H9 (cell line): ENCODE measurements around the gene RPP40. TPM values are rescaled to one million over a fixed set of nuclear protein-coding genes. Genes with fewer than 3 reads are reported as not detected.

Experiments
- DNase-seq: peaks from one replicate; pipeline ENCODE4 v3.0.0-alpha.2; 2017
- H2AFZ ChIP-seq: one replicate; pipeline ENCODE4 v1.6.1; 2013; ENCODE audit warnings: mild to moderate bottlenecking, low read length, control low read depth, moderate library complexity
- H2AK5ac ChIP-seq: 2 replicates; pipeline ENCODE4 v1.6.1; 2013; ENCODE audit warnings: low read length, control low read depth, mixed read lengths; ENCODE audit not compliant: insufficient read length
- H2BK120ac ChIP-seq: one replicate; pipeline ENCODE4 v1.6.1; 2013; ENCODE audit warnings: low read depth, mild to moderate bottlenecking, low read length, control low read depth, inconsistent platforms; ENCODE audit not compliant: poor library complexity, severe bottlenecking
- H2BK12ac ChIP-seq: 2 replicates; pipeline ENCODE4 v1.6.1; 2013; ENCODE audit warnings: low read length, control low read depth, mixed read lengths, low read depth; ENCODE audit not compliant: insufficient read length
- H2BK15ac ChIP-seq: 2 replicates; pipeline ENCODE4 v1.6.1; 2013; ENCODE audit warnings: low read depth, low read length, control low read depth
- H2BK20ac ChIP-seq: one replicate; pipeline ENCODE4 v1.6.1; 2013; ENCODE audit warnings: low read depth, mild to moderate bottlenecking, low read length, control low read depth, inconsistent platforms; ENCODE audit not compliant: poor library complexity, severe bottlenecking
- H2BK5ac ChIP-seq: 2 replicates; pipeline ENCODE4 v1.6.1; 2013; ENCODE audit warnings: low read length, control low read depth, mixed read lengths; ENCODE audit not compliant: insufficient read length
- H3K14ac ChIP-seq: 2 replicates; pipeline ENCODE4 v1.6.1; 2013; ENCODE audit warnings: low read length, control low read depth; ENCODE audit not compliant: insufficient read depth
- H3K18ac ChIP-seq: 2 replicates; pipeline ENCODE4 v1.6.1; 2013; ENCODE audit warnings: low read depth, mild to moderate bottlenecking, mixed read lengths, low read length, control low read depth; ENCODE audit not compliant: insufficient read length
- H3K23ac ChIP-seq: 2 replicates; pipeline ENCODE4 v1.6.1; 2013; ENCODE audit warnings: low read length, control low read depth, mixed read lengths, low read depth; ENCODE audit not compliant: insufficient read length
- H3K23me2 ChIP-seq: 2 replicates; pipeline ENCODE4 v1.6.1; 2013; ENCODE audit warnings: low read depth, mild to moderate bottlenecking, mixed read lengths, low read length, control low read depth; ENCODE audit not compliant: insufficient read length, poor library complexity, severe bottlenecking
- H3K27ac ChIP-seq: 2 replicates; pipeline ENCODE4 v1.5.1; 2013; ENCODE audit warnings: low read length, control low read depth, mixed read lengths, low read depth; ENCODE audit not compliant: insufficient read length
- H3K27me3 ChIP-seq: 2 replicates; pipeline ENCODE4 v1.6.1; 2013; ENCODE audit warnings: low read length, control low read depth, inconsistent platforms; ENCODE audit not compliant: insufficient read depth
- H3K4ac ChIP-seq: 2 replicates; pipeline ENCODE4 v1.6.1; 2013; ENCODE audit warnings: low read depth, mild to moderate bottlenecking, control low read depth, inconsistent platforms, low read length, moderate library complexity
- H3K4me1 ChIP-seq: 2 replicates; pipeline ENCODE4 v1.6.1; 2013; ENCODE audit warnings: low read length, control low read depth, inconsistent platforms; ENCODE audit not compliant: insufficient read depth
- H3K4me2 ChIP-seq: 2 replicates; pipeline ENCODE4 v1.6.1; 2013; ENCODE audit warnings: low read length, control low read depth, mixed read lengths; ENCODE audit not compliant: insufficient read length, insufficient read depth
- H3K56ac ChIP-seq: 2 replicates; pipeline ENCODE4 v1.6.1; 2013; ENCODE audit warnings: low read depth, mild to moderate bottlenecking, mixed read lengths, low read length, control low read depth; ENCODE audit not compliant: insufficient read length
- H3K79me1 ChIP-seq: 2 replicates; pipeline ENCODE4 v1.6.1; 2013; ENCODE audit warnings: low read depth, mild to moderate bottlenecking, moderate library complexity, low read length, control low read depth, inconsistent platforms; ENCODE audit not compliant: insufficient read depth, poor library complexity, severe bottlenecking
- H3K79me2 ChIP-seq: 2 replicates; pipeline ENCODE4 v1.6.1; 2013; ENCODE audit warnings: low read length, control low read depth, inconsistent platforms; ENCODE audit not compliant: insufficient read depth
- H3K9ac ChIP-seq: 2 replicates; pipeline ENCODE4 v1.6.1; 2013; ENCODE audit warnings: low read length, control low read depth, mixed read lengths; ENCODE audit not compliant: insufficient read length; ENCODE audit errors: extremely low read depth
- H3K9me3 ChIP-seq: one replicate; pipeline ENCODE4 v1.6.1; 2013; ENCODE audit warnings: low read depth, low read length, inconsistent platforms; ENCODE audit not compliant: control insufficient read depth
- H3T11ph ChIP-seq: one replicate; pipeline ENCODE4 v1.6.1; 2013; ENCODE audit warnings: mild to moderate bottlenecking, low read length, control low read depth, inconsistent platforms
- H4K20me1 ChIP-seq: one replicate; pipeline ENCODE4 v1.6.1; 2013; ENCODE audit not compliant: control insufficient read depth, insufficient read length, insufficient read depth
- H4K5ac ChIP-seq: 2 replicates; pipeline ENCODE4 v1.6.1; 2013; ENCODE audit warnings: low read depth, mild to moderate bottlenecking, mixed read lengths, low read length, control low read depth; ENCODE audit not compliant: insufficient read length
- H4K8ac ChIP-seq: replicated peaks from 2 replicates; pipeline ENCODE4 v1.6.1; 2013; ENCODE audit warnings: low read length, control low read depth, mixed read lengths, low read depth; ENCODE audit not compliant: insufficient read length
- H4K91ac ChIP-seq: 2 replicates; pipeline ENCODE4 v1.6.1; 2013; ENCODE audit warnings: low read depth, mild to moderate bottlenecking, moderate library complexity, mixed read lengths, low read length, control low read depth; ENCODE audit not compliant: insufficient read length
- H3K27ac Mint-ChIP-seq, 3 experiments: 2 replicates in 2 of 3; 3 replicates in 1 of 3; pipeline ENCODE4 v1.8.0; 2020 to 2021; ENCODE audit warnings: mixed read lengths in 3 of 3, mild to moderate bottlenecking in 1 of 3, moderate library complexity in 1 of 3
- H3K27me3 Mint-ChIP-seq: 2 replicates; pipeline ENCODE4 v1.8.0; 2021; ENCODE audit warnings: low read depth, mild to moderate bottlenecking, moderate library complexity, mixed read lengths
- H3K36me3 Mint-ChIP-seq, 3 experiments: 2 replicates in 2 of 3; 3 replicates in 1 of 3; pipeline ENCODE4 v1.8.0; 2020 to 2021; ENCODE audit warnings: low read depth in 3 of 3, mixed read lengths in 3 of 3; ENCODE audit not compliant: insufficient read depth in 1 of 3
- H3K4me1 Mint-ChIP-seq, 2 experiments: 2 replicates each; pipeline ENCODE4 v1.8.0; 2020; ENCODE audit warnings: mixed read lengths in 2 of 2
- H3K4me3 Mint-ChIP-seq, 2 experiments: 2 replicates in 1 of 2; 3 replicates in 1 of 2; pipeline ENCODE4 v1.8.0; 2020 to 2021; ENCODE audit warnings: mild to moderate bottlenecking in 2 of 2, mixed read lengths in 2 of 2, moderate library complexity in 1 of 2
- H3K9me3 Mint-ChIP-seq, 2 experiments: 2 replicates in 1 of 2; 3 replicates in 1 of 2; pipeline ENCODE4 v1.8.0; 2020; ENCODE audit warnings: mild to moderate bottlenecking in 2 of 2, mixed read lengths in 2 of 2, moderate library complexity in 1 of 2
- CTCF ChIP-seq: fragments of 200-600 bp; sonication (generic); conservative IDR thresholded peaks from 3 replicates; pipeline ENCODE4 v1.8.0; 2021; ENCODE audit warnings: antibody characterized with exemption, mild to moderate bottlenecking
- WGBS: extraction: QIAGEN DNeasy Blood & Tissue Kit; methylation state at CpG from one replicate; pipeline ENCODE4 v1.1.7; 2013; ENCODE audit warnings: missing lambda C conversion rate, low lambda C conversion rate, mixed read lengths; ENCODE audit not compliant: insufficient read length; ENCODE audit errors: extremely low coverage; 5-methylcytosine and 5-hydroxymethylcytosine counted together
- total RNA-seq: library from RNA; stranded (reverse); gene quantifications from 2 replicates; pipeline ENCODE4 v1.2.1, GENCODE V29; 2021

Gene RPP40
- total RNA-seq, 1 experiment from 2014 or later: 17.8 TPM

- no peak overlapping the region for H3K27ac ChIP-seq
- Mint-ChIP-seq H3K36me3 (no peaks in the 10 kb centered on the region), H3K27ac (no peak overlapping the region), H3K9me3 (no peaks in the 10 kb centered on the region), H3K27me3 (peaks cover 16% of the 10 kb centered on the region), H3K4me3 (no peak overlapping the region), H3K4me1 (peaks cover 35 to 48% of the 10 kb centered on the region in 2 experiments)
- no peaks in the 10 kb centered on the region; the same call in 1 of the 2 replicates for H3K4me1 ChIP-seq
- no peak overlapping the region for H3K9ac ChIP-seq
- no peak overlapping the region for H2BK12ac ChIP-seq
- H4K91ac ChIP-seq: no peak overlapping the region
- H3K4me2 ChIP-seq: no peak overlapping the region
- H3K79me1 ChIP-seq: no peaks in the 10 kb centered on the region
- no peak overlapping the region for H2AK5ac ChIP-seq
- H3K23me2 ChIP-seq: no peaks in the 10 kb centered on the region
- no peak overlapping the region for H3K56ac ChIP-seq
- H4K5ac ChIP-seq: no peak overlapping the region
- H2BK15ac ChIP-seq: no peak overlapping the region
- no peak overlapping the region for H3K18ac ChIP-seq
- no peak overlapping the region for H3T11ph ChIP-seq
- H3K4ac ChIP-seq: no peak overlapping the region
- TF ChIP-seq CTCF: no peak
- no peaks in the 10 kb centered on the region for H3K9me3 ChIP-seq
- H4K20me1 ChIP-seq: no peaks in the 10 kb centered on the region
- DNase-seq: no peak
- H2AFZ ChIP-seq: no peak overlapping the region
- no peak overlapping the region for H2BK20ac ChIP-seq
- H2BK120ac ChIP-seq: no peak overlapping the region
- no peak overlapping the region for H2BK5ac ChIP-seq
- no peak overlapping the region for H3K14ac ChIP-seq
- H3K23ac ChIP-seq: no peak overlapping the region
- no peak overlapping the region for H4K8ac ChIP-seq
- H3K79me2 ChIP-seq: no peaks in the 10 kb centered on the region
- no peaks in the 10 kb centered on the region for H3K27me3 ChIP-seq
- no CpG with 5 or more reads among the region's 7 CpGs for WGBS
Measured at GRCh38 chr6:5034736-5035135, 30.9 kb upstream of the RPP40 start.
